Trophoblast cell (in vitro differentiated cells and primary cell): ENCODE data around the gene RPLP2.
A peak's percentile ranks its signal among the peaks of the same experiment; 100 is the strongest.

ENCODE experiments used
- DNase-seq, 2 donors: peaks; one replicate each; pipeline ENCODE4 v3.0.0-alpha.2; 2016
- H2AFZ ChIP-seq: 2 replicates; pipeline ENCODE4 v1.6.1; 2013; ENCODE audit warnings: low read length, moderate library complexity, mild to moderate bottlenecking; ENCODE audit not compliant: insufficient read depth, poor library complexity
- H2AK5ac ChIP-seq: 2 replicates; pipeline ENCODE4 v1.6.1; 2013; ENCODE audit warnings: mild to moderate bottlenecking, low read length
- H2BK120ac ChIP-seq: 2 replicates; pipeline ENCODE4 v1.6.1; 2013; ENCODE audit warnings: low read length, mild to moderate bottlenecking, moderate library complexity; ENCODE audit not compliant: insufficient read depth, poor library complexity
- H2BK12ac ChIP-seq: 2 replicates; pipeline ENCODE4 v1.6.1; 2013; ENCODE audit warnings: mild to moderate bottlenecking, low read length, moderate library complexity
- H2BK5ac ChIP-seq: 2 replicates; pipeline ENCODE4 v1.6.1; 2013; ENCODE audit warnings: low read length, low read depth, moderate library complexity, mild to moderate bottlenecking; ENCODE audit not compliant: poor library complexity
- H3K14ac ChIP-seq: 2 replicates; pipeline ENCODE4 v1.6.1; 2013; ENCODE audit warnings: mild to moderate bottlenecking, low read length
- H3K18ac ChIP-seq: 2 replicates; pipeline ENCODE4 v1.6.1; 2013; ENCODE audit warnings: mild to moderate bottlenecking, low read length
- H3K23ac ChIP-seq: 2 replicates; pipeline ENCODE4 v1.6.1; 2013; ENCODE audit warnings: low read length
- H3K27ac ChIP-seq: 2 replicates; pipeline ENCODE4 v1.5.1; 2013; ENCODE audit warnings: low read depth, mild to moderate bottlenecking, inconsistent platforms, low read length, moderate library complexity
- H3K27me3 ChIP-seq: 2 replicates; pipeline ENCODE4 v1.6.1; 2013; ENCODE audit warnings: inconsistent platforms, mild to moderate bottlenecking, low read length, moderate library complexity; ENCODE audit not compliant: insufficient read depth
- H3K36me3 ChIP-seq, 2 experiments: 1 replicate in 1 of 2; 2 replicates in 1 of 2; pipeline ENCODE4 v1.6.1; 2013; ENCODE audit warnings: low read length in 2 of 2, mild to moderate bottlenecking in 2 of 2, moderate library complexity in 1 of 2; ENCODE audit not compliant: insufficient read depth in 2 of 2, control insufficient read depth in 1 of 2
- H3K4ac ChIP-seq: 2 replicates; pipeline ENCODE4 v1.6.1; 2013; ENCODE audit warnings: low read depth, mild to moderate bottlenecking, low read length, moderate library complexity
- H3K4me1 ChIP-seq, 2 experiments: 1 replicate in 1 of 2; 2 replicates in 1 of 2; pipeline ENCODE4 v1.6.1; 2013; ENCODE audit warnings: low read length in 2 of 2, mild to moderate bottlenecking in 2 of 2, moderate library complexity in 1 of 2; ENCODE audit not compliant: insufficient read depth in 2 of 2, control insufficient read depth in 1 of 2
- H3K4me2 ChIP-seq: 2 replicates; pipeline ENCODE4 v1.6.1; 2013; ENCODE audit warnings: inconsistent platforms, mild to moderate bottlenecking, low read length, moderate library complexity
- H3K4me3 ChIP-seq: 2 replicates; pipeline ENCODE4 v1.5.1; 2013; ENCODE audit warnings: mild to moderate bottlenecking, low read depth, low read length, inconsistent platforms
- H3K79me1 ChIP-seq: one replicate; pipeline ENCODE4 v1.6.1; 2013; ENCODE audit warnings: low read length
- H3K79me2 ChIP-seq: 2 replicates; pipeline ENCODE4 v1.6.1; 2013; ENCODE audit warnings: low read length, mild to moderate bottlenecking; ENCODE audit not compliant: control insufficient read depth, insufficient read depth, poor library complexity
- H3K9ac ChIP-seq: 2 replicates; pipeline ENCODE4 v1.6.1; 2013; ENCODE audit warnings: mild to moderate bottlenecking, low read length
- H3K9me3 ChIP-seq: 2 replicates; pipeline ENCODE4 v1.6.1; 2013; ENCODE audit warnings: low read depth, mild to moderate bottlenecking, control low read depth, inconsistent platforms, low read length; ENCODE audit not compliant: insufficient read depth
- H4K12ac ChIP-seq: 2 replicates; pipeline ENCODE4 v1.6.1; 2013; ENCODE audit warnings: low read depth, mild to moderate bottlenecking, low read length, moderate library complexity
- H4K8ac ChIP-seq: 2 replicates; pipeline ENCODE4 v1.6.1; 2013; ENCODE audit warnings: low read depth, mild to moderate bottlenecking, low read length, moderate library complexity
- H4K91ac ChIP-seq: one replicate; pipeline ENCODE4 v1.6.1; 2013; ENCODE audit warnings: low read depth, mild to moderate bottlenecking, low read length, moderate library complexity
- WGBS: extraction: QIAGEN DNeasy Blood & Tissue Kit; methylation state at CpG from one replicate; pipeline ENCODE4 v1.1.7; 2013; ENCODE audit warnings: missing lambda C conversion rate; ENCODE audit not compliant: insufficient read length, insufficient coverage; ENCODE audit errors: extremely low coverage; 5-methylcytosine and 5-hydroxymethylcytosine counted together

The RPLP2 gene

DNA sequence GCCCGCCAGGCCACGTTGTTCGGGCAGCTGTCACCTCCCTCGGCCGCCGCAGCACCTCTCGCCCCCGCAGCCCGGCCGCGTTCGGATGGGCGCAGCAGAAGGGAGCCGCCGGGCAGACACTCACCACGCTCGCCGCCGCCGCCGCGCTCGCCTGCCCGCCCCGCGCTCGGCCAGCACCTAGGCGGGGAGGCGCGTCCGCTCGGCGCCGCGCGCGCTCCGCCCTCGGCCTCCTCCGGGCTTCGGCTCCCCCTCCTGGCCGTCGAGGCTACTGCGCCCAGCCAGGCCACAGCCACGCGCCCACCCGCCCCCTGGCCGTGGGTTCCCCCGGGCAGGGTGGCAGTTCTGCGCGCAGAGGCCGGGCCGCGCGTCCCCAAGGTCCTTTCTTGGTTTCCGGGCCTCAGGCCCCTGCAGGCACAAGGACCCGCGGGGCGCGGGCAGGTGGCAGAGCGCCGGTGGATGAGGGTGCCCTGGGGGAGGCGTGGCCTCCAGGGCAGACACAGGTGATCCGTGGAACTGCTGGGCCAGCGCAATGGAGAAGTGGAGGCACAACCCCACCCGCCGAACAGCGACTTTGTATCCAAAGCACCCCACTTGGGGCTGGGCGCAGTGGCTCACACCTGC lies 11.6 kb upstream of the RPLP2 start, which contains the start of gene SLC25A22:
Gene SLC25A22 (minus strand): TSS at position 189 of the 621 bp plus-strand sequence. CDS start 3,275 bp downstream, outside the sequence.
- no peak within 1 kb of the TSS for H3K23ac ChIP-seq
- H3K18ac ChIP-seq, result peak within 1 kb of the TSS; percentile 94
- WGBS, result no CpG with 5 or more reads among the region's 69 CpGs
- peak within 1 kb of the TSS; percentile 63 for H3K4ac ChIP-seq
- peak within 1 kb of the TSS; percentile 65 for H4K12ac ChIP-seq
- H3K79me2 ChIP-seq, result peaks cover 6% of the 10 kb centered on the region
- peak; percentile 70 to 89 for DNase-seq
- H3K9me3 ChIP-seq, result peaks cover 5% of the 10 kb centered on the region
- H3K14ac ChIP-seq, result peak within 1 kb of the TSS; percentile 85
- peak within 1 kb of the TSS; percentile 20 for H2BK120ac ChIP-seq
- H4K91ac ChIP-seq, result peak within 1 kb of the TSS; percentile 90
- peak within 1 kb of the TSS; percentile 50 for H3K27ac ChIP-seq
- H2BK12ac ChIP-seq, result no peak within 1 kb of the TSS
- H3K27me3 ChIP-seq, result no peaks in the 10 kb centered on the region
- H3K36me3 ChIP-seq, result peaks cover 57 to 60% of the 10 kb centered on the region in 2 experiments
- H3K4me1 ChIP-seq, result peaks cover 14 to 17% of the 10 kb centered on the region in 2 experiments
- H3K79me1 ChIP-seq, result peaks cover 6% of the 10 kb centered on the region
- H3K9ac ChIP-seq, result peak within 1 kb of the TSS; percentile 83
- peak within 1 kb of the TSS; percentile 51 for H2BK5ac ChIP-seq
- H4K8ac ChIP-seq, result peak within 1 kb of the TSS; percentile 91
- peak within 1 kb of the TSS; percentile 40 for H2AK5ac ChIP-seq
- H3K4me3 ChIP-seq, result peak within 1 kb of the TSS; percentile 88
- peak within 1 kb of the TSS; percentile 92 for H3K4me2 ChIP-seq
- H2AFZ ChIP-seq, result peak within 1 kb of the TSS; percentile 80

DNA sequence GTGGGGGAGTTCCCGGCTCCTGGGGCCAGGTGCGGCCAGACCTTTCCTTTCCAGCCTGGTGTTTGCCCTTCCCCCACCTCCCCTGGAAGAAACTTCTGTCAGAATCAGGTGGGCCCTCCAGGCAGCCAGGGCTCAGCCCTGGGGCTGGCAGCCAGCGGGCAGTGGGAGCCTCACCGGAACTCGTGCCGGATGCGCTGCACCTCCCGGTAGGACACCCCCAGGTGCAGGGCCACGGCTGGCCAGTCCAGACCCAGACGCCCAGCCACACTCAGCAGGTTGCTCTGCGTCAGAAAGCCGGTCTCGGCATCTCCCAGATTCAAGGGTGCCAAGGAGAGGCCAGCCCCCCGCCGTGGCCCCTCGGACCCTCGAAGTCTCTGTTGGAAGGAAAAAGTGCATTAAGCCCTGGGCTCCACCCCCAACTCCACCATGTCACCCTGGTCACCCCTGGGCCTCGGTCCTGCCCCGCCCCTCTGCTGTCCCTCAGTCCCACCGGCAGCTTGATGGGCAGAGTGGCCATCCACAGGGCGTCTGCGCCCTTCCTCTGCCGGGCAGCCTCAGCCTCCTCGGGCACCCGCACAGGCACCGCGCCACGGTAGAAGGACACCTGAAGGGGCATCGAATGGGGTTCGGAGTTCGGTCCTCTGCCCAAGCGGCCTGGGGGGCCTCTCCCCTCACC lies 10.0 kb upstream of the RPLP2 start:
- Histone ChIP-seq H3K4me3 (no peak overlapping the region), H2BK120ac (no peak overlapping the region), H4K12ac (no peak overlapping the region), H3K36me3 (peaks cover 43 to 46% of the 10 kb centered on the region in 2 experiments), H3K27ac (no peak overlapping the region), H2AFZ (no peak overlapping the region), H2AK5ac (no peak overlapping the region), H3K23ac (no peak overlapping the region), H3K79me1 (peaks cover 15% of the 10 kb centered on the region), H2BK5ac (no peak overlapping the region), H3K18ac (no peak overlapping the region), H2BK12ac (no peak overlapping the region), H3K27me3 (no peaks in the 10 kb centered on the region), H3K4ac (no peak overlapping the region), H3K9ac (no peak overlapping the region), H4K91ac (no peak overlapping the region), H3K9me3 (peaks cover 5% of the 10 kb centered on the region), H3K14ac (no peak overlapping the region), H3K79me2 (peaks cover 8% of the 10 kb centered on the region), H4K8ac (no peak overlapping the region), H3K4me2 (no peak overlapping the region), H3K4me1 (peaks cover 26 to 31% of the 10 kb centered on the region in 2 experiments)
- WGBS, result no CpG with 5 or more reads among the region's 32 CpGs
- DNase-seq, result no peak

GRCh38 chr11:800473-800872 lies 9.3 kb upstream of the RPLP2 start:
- no peak overlapping the region for H3K9ac ChIP-seq
- H2AK5ac ChIP-seq, result no peak overlapping the region
- peaks cover 19% of the 10 kb centered on the region for H3K79me1 ChIP-seq
- H4K91ac ChIP-seq, result no peak overlapping the region
- H2BK5ac ChIP-seq, result no peak overlapping the region
- H3K9me3 ChIP-seq, result peaks cover 5% of the 10 kb centered on the region
- no peak overlapping the region for H4K8ac ChIP-seq
- H3K79me2 ChIP-seq, result peaks cover 11% of the 10 kb centered on the region
- WGBS, result no CpG with 5 or more reads among the region's 30 CpGs
- H3K4me1 ChIP-seq, result peaks cover 27 to 31% of the 10 kb centered on the region in 2 experiments
- H3K27me3 ChIP-seq, result no peaks in the 10 kb centered on the region
- H3K4me3 ChIP-seq, result no peak overlapping the region
- H3K23ac ChIP-seq, result no peak overlapping the region
- H4K12ac ChIP-seq, result no peak overlapping the region
- H3K4ac ChIP-seq, result no peak overlapping the region
- H3K27ac ChIP-seq, result no peak overlapping the region
- H3K14ac ChIP-seq, result no peak overlapping the region
- H3K18ac ChIP-seq, result no peak overlapping the region
- H3K4me2 ChIP-seq, result no peak overlapping the region
- no peak overlapping the region for H2BK12ac ChIP-seq
- H2AFZ ChIP-seq, result no peak overlapping the region
- no peak for DNase-seq
- no peak overlapping the region for H2BK120ac ChIP-seq
- H3K36me3 ChIP-seq, result peaks cover 42 to 45% of the 10 kb centered on the region in 2 experiments

DNA sequence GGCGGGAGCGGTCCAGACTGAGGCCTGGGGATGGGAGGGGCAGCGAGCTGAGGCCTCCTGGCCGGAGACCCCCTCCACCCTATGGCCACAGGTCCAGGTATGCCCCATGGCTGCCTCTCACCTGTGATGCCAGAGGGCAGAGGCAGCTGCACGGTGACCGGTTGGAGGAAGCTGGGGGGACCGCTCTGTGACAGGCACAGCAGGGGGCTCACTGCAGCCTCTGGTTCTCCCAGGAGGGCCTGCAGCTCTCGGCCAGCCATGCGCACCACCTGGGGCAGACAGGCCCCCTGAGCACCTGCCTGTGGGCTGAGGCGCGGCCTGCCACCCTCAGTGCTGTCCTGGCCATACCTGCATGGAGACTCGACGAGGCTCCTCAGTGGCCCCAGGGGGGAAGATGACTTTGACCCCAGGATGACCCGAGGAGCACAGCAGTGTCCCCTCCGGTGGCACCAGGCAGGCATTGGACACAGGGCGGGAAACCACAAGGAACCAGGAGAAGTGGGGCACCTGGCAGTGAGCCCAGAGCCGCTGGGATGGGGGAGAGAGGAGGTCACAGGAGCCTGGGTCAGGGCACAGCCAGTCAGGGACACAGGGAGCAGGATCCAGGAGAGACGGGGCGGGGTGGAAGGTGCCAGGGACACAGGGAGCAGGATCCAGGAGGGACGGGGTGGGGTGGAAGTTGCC lies 8.5 kb upstream of the RPLP2 start:
- Histone ChIP-seq H3K79me1 (peaks cover 21% of the 10 kb centered on the region), H3K4me3 (no peak overlapping the region), H2BK120ac (no peak overlapping the region), H2BK5ac (no peak overlapping the region), H2AFZ (no peak overlapping the region), H2AK5ac (no peak overlapping the region), H3K4me2 (no peak overlapping the region), H2BK12ac (no peak overlapping the region), H4K12ac (no peak overlapping the region), H3K36me3 (peaks cover 42 to 45% of the 10 kb centered on the region in 2 experiments), H3K9me3 (peaks cover 5% of the 10 kb centered on the region), H3K4ac (no peak overlapping the region), H3K18ac (no peak overlapping the region), H3K23ac (no peak overlapping the region), H3K27me3 (no peaks in the 10 kb centered on the region), H3K9ac (no peak overlapping the region), H3K79me2 (peaks cover 12% of the 10 kb centered on the region), H3K14ac (no peak overlapping the region), H3K4me1 (peaks cover 24 to 27% of the 10 kb centered on the region in 2 experiments), H4K8ac (no peak overlapping the region), H4K91ac (no peak overlapping the region), H3K27ac (no peak overlapping the region)
- DNase-seq, result no peak
- no CpG with 5 or more reads among the region's 20 CpGs for WGBS
